GM12878 (cell line): Measurements from ENCODE around the gene BNIP5.

Source experiments
- ASH2L ChIP-seq: fragments of 300-600, 200-600 bp; sonication (generic); IDR thresholded peaks from 2 replicates; pipeline ENCODE4 v1.6.1; 2017; ENCODE audit warnings: low read depth, mild to moderate bottlenecking, borderline replicate concordance
- ATF3 ChIP-seq: IDR thresholded peaks from 2 replicates; pipeline ENCODE4 v1.6.1; 2011; ENCODE audit warnings: low read depth, mild to moderate bottlenecking, low read length, moderate library complexity, borderline replicate concordance; ENCODE audit errors: extremely low read depth
- CBFB ChIP-seq: IDR thresholded peaks from 2 replicates; pipeline ENCODE4 v1.6.1; 2016; ENCODE audit warnings: antibody characterized with exemption, low read depth
- CTCF ChIP-seq, 3 experiments: IDR thresholded peaks in 2 of 3; conservative IDR thresholded peaks in 1 of 3; 2 replicates each; pipeline ENCODE4 v1.5.1; 2011; ENCODE audit warnings: low read depth in 3 of 3, low read length in 3 of 3, mild to moderate bottlenecking in 3 of 3, control low read depth in 2 of 3, moderate library complexity in 2 of 3, inconsistent platforms in 1 of 3, mixed read lengths in 1 of 3; ENCODE audit not compliant: control insufficient read depth in 2 of 3, insufficient read depth in 1 of 3; ENCODE audit errors: extremely low read depth in 1 of 3
- E2F4 ChIP-seq: IDR thresholded peaks from 2 replicates; pipeline ENCODE4 v1.6.1; 2012; ENCODE audit warnings: low read depth, low read length, improper control_type of control experiment
- EGR1 ChIP-seq, 2 experiments: IDR thresholded peaks; 1 replicate in 1 of 2; 2 replicates in 1 of 2; pipeline ENCODE4 v1.6.1; 2011 to 2012; ENCODE audit warnings: low read depth in 2 of 2, low read length in 2 of 2, borderline replicate concordance in 1 of 2, mild to moderate bottlenecking in 1 of 2, moderate library complexity in 1 of 2
- GABPA ChIP-seq: IDR thresholded peaks from 2 replicates; pipeline ENCODE4 v1.6.1; 2014; ENCODE audit warnings: antibody characterized with exemption, low read depth, mild to moderate bottlenecking, inconsistent platforms
- POLR2A ChIP-seq: IDR thresholded peaks from 2 replicates; pipeline ENCODE4 v1.6.1; 2011; ENCODE audit warnings: low read depth, mild to moderate bottlenecking, low read length
- STAT3 ChIP-seq: IDR thresholded peaks from 2 replicates; pipeline ENCODE4 v1.6.1; 2011; ENCODE audit warnings: low read depth, low read length, improper control_type of control experiment
- USF2 ChIP-seq: IDR thresholded peaks from 2 replicates; pipeline ENCODE4 v1.6.1; 2011; ENCODE audit warnings: low read depth, low read length, improper control_type of control experiment, borderline replicate concordance

- no peak for TF ChIP-seq ATF3
- TF ChIP-seq GABPA: no peak
- no peak for TF ChIP-seq ASH2L
- TF ChIP-seq EGR1 (IDR thresholded peaks at IDR 0.05; ENCODE audit: borderline replicate concordance in 1 of 2, low read depth in 2 of 2, low read length in 2 of 2): no peak
- peak; percentile 91 to 100 (median 98) for TF ChIP-seq CTCF (IDR thresholded peaks at IDR 0.05 in 2 of 3, conservative IDR thresholded peaks at IDR 0.05 in 1 of 3; ENCODE audit: control insufficient read depth in 2 of 3, extremely low read depth in 1 of 3, insufficient read depth in 1 of 3, low read depth in 3 of 3, low read length in 3 of 3)
- no peak for TF ChIP-seq E2F4
- no peak for TF ChIP-seq STAT3
- no peak for TF ChIP-seq POLR2A
- TF ChIP-seq CBFB: 0 out of 2 replicates have a peak, but pooled peaks have one; percentile 45
- TF ChIP-seq USF2: no peak
These were observed 4.1 kb upstream of the BNIP5 start for GRCh38 chr6:36340618-36341454.
